DND-41 (cell line): ENCODE data around the gene ACE.
A peak's percentile ranks its signal among the peaks of the same experiment; 100 is the strongest.

Source experiments
- ATAC-seq: fragments of 200-7000 bp; cut with Tn5 transposase; 3 replicates; pipeline ENCODE4 v1.9.1; 2021; ENCODE audit warnings: low read depth; ENCODE audit not compliant: insufficient read depth
- DNase-seq: peaks from one replicate; pipeline ENCODE4 v3.0.0-alpha.2; 2020
- H2AFZ ChIP-seq: 2 replicates; pipeline ENCODE4 v1.6.0; 2012; ENCODE audit warnings: low read depth, low read length
- H3K27ac ChIP-seq: 2 replicates; pipeline ENCODE4 v1.5.1; 2012; ENCODE audit warnings: low read length, inconsistent platforms
- H3K27me3 ChIP-seq: fragments of 200-600 bp; sonication (generic); 2 replicates; pipeline ENCODE4 v1.6.0; 2012; ENCODE audit warnings: low read length, mild to moderate bottlenecking, inconsistent platforms; ENCODE audit not compliant: insufficient read depth, poor library complexity
- H3K36me3 ChIP-seq: 2 replicates; pipeline ENCODE4 v1.5.1; 2012; ENCODE audit warnings: low read length, inconsistent platforms; ENCODE audit not compliant: insufficient read depth
- H3K4me1 ChIP-seq: 2 replicates; pipeline ENCODE4 v1.5.1; 2012; ENCODE audit warnings: mild to moderate bottlenecking, low read length; ENCODE audit not compliant: insufficient read depth
- H3K4me2 ChIP-seq: 2 replicates; pipeline ENCODE4 v1.6.0; 2012; ENCODE audit warnings: mild to moderate bottlenecking, moderate library complexity, low read length, inconsistent platforms; ENCODE audit not compliant: insufficient read depth
- H3K4me3 ChIP-seq, 2 experiments: fragments of 200-600 bp in 1 of 2; shearing (Covaris generic) in 1 of 2; 2 replicates each; pipeline ENCODE4 v1.5.1; 2012 to 2016; ENCODE audit warnings: inconsistent platforms in 2 of 2, low read length in 2 of 2, mild to moderate bottlenecking in 2 of 2, low read depth in 1 of 2, moderate library complexity in 1 of 2
- H3K79me2 ChIP-seq: 2 replicates; pipeline ENCODE4 v1.6.0; 2012; ENCODE audit warnings: low read length, inconsistent platforms; ENCODE audit not compliant: insufficient read depth
- H3K9ac ChIP-seq: 2 replicates; pipeline ENCODE4 v1.6.0; 2012; ENCODE audit warnings: low read depth, mild to moderate bottlenecking, inconsistent platforms, low read length, moderate library complexity
- H3K9me3 ChIP-seq: 2 replicates; pipeline ENCODE4 v1.5.1; 2012; ENCODE audit warnings: low read length, moderate library complexity, mild to moderate bottlenecking, inconsistent platforms; ENCODE audit not compliant: insufficient read depth, severe bottlenecking
- H4K20me1 ChIP-seq: 2 replicates; pipeline ENCODE4 v1.6.0; 2012; ENCODE audit warnings: low read length; ENCODE audit not compliant: insufficient read depth
- EZH2 ChIP-seq: IDR thresholded peaks from 3 replicates; pipeline ENCODE4 v1.6.1; 2012; ENCODE audit warnings: borderline replicate concordance, low read depth, mild to moderate bottlenecking, moderate library complexity, low read length, inconsistent platforms; ENCODE audit not compliant: severe bottlenecking
- TF ChIP-seq, protein P1 (sequence below): IDR thresholded peaks from 2 replicates; pipeline ENCODE4 v1.5.1; 2012; ENCODE audit warnings: borderline replicate concordance, low read length, moderate library complexity, mild to moderate bottlenecking; ENCODE audit not compliant: poor library complexity, severe bottlenecking; ENCODE audit errors: extremely low read depth

Gene ACE

DNA sequence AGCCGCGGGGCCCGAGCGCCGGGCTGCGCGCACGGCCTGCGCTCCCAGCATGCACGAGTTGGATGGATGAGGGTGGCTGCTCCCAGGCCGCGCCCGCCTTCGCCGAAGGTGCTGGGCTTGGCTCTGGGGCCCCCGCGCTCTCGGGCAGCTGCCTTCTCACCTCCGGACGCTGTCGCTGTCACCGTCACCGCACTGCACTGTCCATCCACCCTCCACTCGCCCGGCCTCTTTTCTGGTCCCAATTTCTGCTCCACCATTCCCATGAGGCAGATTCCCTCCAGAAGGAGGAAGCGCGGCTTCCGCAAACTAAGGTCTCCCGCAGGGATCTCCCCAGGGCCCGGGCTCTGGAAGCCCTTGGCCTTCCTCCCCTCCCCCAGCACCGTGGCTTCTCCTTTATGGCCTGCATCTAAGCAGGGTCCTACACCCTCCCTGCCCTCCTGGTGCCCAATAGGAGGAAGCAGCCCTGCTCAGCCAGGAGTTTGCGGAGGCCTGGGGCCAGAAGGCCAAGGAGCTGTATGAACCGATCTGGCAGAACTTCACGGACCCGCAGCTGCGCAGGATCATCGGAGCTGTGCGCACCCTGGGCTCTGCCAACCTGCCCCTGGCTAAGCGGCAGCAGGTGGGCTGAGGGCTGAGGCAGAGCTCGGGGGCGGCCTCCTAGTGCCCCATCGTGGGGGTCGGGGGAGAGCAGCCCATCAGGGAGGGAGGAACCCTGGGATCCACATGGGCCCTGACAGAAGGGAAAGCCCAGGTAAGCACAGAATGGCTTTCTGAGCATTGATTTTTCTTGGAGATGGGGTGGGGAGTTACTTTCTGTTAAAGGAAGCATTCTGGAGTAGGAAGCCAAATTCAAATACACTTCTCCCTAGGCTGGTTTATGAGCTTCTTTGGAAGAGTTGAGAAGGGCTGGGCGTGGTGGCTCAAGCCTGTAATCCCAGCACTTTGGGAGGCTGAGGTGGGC, 899 bp downstream of the ACE start:
- H4K20me1 ChIP-seq: peaks cover 25% of the 10 kb centered on the region
- H3K4me3 ChIP-seq: peak overlapping the region in 1 of 2 experiments; percentile 58; a peak in 2 of 4 replicates
- ATAC-seq: no peak
- H3K9me3 ChIP-seq: no peaks in the 10 kb centered on the region
- H3K4me1 ChIP-seq: peaks cover 21% of the 10 kb centered on the region
- H3K27ac ChIP-seq: no peak overlapping the region
- no peak overlapping the region; the same call in 1 of the 2 replicates for H3K9ac ChIP-seq
- no peak overlapping the region for H2AFZ ChIP-seq
- DNase-seq: no peak
- TF ChIP-seq EZH2: no peak
- TF ChIP-seq, protein P1, sequence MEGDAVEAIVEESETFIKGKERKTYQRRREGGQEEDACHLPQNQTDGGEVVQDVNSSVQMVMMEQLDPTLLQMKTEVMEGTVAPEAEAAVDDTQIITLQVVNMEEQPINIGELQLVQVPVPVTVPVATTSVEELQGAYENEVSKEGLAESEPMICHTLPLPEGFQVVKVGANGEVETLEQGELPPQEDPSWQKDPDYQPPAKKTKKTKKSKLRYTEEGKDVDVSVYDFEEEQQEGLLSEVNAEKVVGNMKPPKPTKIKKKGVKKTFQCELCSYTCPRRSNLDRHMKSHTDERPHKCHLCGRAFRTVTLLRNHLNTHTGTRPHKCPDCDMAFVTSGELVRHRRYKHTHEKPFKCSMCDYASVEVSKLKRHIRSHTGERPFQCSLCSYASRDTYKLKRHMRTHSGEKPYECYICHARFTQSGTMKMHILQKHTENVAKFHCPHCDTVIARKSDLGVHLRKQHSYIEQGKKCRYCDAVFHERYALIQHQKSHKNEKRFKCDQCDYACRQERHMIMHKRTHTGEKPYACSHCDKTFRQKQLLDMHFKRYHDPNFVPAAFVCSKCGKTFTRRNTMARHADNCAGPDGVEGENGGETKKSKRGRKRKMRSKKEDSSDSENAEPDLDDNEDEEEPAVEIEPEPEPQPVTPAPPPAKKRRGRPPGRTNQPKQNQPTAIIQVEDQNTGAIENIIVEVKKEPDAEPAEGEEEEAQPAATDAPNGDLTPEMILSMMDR: no peak
- peak overlapping the region; percentile 89 for H3K4me2 ChIP-seq
- no peaks in the 10 kb centered on the region for H3K36me3 ChIP-seq
- H3K79me2 ChIP-seq: no peaks in the 10 kb centered on the region
- H3K27me3 ChIP-seq: peaks cover 42% of the 10 kb centered on the region

DNA sequence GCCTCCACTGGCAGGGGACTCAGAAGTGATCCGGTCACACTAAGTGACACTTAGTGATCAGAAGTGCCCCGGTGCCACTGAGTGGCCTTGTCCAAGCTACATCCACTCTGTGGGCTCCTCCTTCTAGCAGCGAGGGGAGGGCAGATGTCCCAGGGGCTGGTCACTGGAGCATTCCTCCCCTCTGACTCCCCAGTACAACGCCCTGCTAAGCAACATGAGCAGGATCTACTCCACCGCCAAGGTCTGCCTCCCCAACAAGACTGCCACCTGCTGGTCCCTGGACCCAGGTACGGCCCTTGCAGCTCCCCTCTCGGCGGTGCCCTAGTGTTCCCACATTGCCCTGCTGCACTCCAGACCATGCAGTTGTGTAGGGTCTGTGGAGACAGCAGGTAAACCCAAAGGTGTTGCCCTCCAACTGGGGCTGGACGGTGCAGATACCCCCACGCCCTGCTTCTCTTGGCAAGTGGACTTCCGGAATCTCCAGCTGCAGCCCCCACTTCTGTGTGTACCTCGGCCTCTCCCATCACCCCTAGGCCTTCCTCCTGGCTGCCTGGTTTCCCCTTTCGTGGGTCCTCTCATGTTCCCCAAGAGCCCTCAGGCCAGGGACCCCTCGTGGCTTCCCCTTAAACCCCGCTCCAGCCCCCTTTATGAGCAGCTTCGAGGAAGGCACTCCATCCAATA, 2.1 kb downstream of the ACE start:
- no peaks in the 10 kb centered on the region for H3K79me2 ChIP-seq
- peak; percentile 76 for DNase-seq
- peak; percentile 80 for ATAC-seq
- TF ChIP-seq EZH2: no peak
- TF ChIP-seq, protein P1: peak; percentile 83
- no peaks in the 10 kb centered on the region for H3K9me3 ChIP-seq
- H3K9ac ChIP-seq: no peak overlapping the region
- H4K20me1 ChIP-seq: peaks cover 25% of the 10 kb centered on the region
- H3K27me3 ChIP-seq: peaks cover 42% of the 10 kb centered on the region
- peaks cover 21% of the 10 kb centered on the region for H3K4me1 ChIP-seq
- no peak overlapping the region for H3K4me2 ChIP-seq
- H2AFZ ChIP-seq: no peak overlapping the region
- H3K4me3 ChIP-seq: no peak overlapping the region
- no peak overlapping the region for H3K27ac ChIP-seq
- no peaks in the 10 kb centered on the region for H3K36me3 ChIP-seq

DNA sequence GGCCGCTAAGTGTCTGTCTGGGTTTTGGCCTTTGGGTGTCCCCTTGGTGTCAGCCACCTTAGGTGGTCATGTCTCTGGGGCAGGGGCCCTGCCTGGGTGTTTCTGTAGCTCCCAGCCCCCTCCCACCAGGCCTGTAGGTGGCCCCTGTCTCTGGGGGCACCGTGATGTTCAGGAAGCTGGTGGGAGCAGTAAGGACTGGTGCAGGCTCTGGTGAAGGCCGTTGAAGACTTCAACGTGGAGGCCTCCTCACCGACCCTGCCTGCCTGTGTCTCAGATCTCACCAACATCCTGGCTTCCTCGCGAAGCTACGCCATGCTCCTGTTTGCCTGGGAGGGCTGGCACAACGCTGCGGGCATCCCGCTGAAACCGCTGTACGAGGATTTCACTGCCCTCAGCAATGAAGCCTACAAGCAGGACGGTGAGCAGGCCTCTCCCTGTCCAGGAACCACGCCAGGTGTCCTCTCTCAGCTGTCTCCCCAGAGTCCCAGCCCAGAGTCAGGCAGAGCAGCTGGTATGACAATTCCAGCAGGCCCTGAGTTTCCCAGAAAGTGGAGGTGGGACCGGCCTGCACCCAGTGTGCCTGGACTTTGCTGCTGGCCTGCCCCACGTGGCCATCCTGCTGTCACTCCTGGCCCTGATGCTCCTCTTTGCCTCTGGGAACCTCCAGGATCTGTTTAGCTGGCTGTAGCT, 2.8 kb downstream of the ACE start:
- peaks cover 25% of the 10 kb centered on the region for H4K20me1 ChIP-seq
- no peak overlapping the region for H3K27ac ChIP-seq
- no peak overlapping the region for H3K4me2 ChIP-seq
- H2AFZ ChIP-seq: no peak overlapping the region
- peaks cover 21% of the 10 kb centered on the region for H3K4me1 ChIP-seq
- ATAC-seq (no peak), DNase-seq (no peak)
- no peaks in the 10 kb centered on the region for H3K79me2 ChIP-seq
- no peaks in the 10 kb centered on the region for H3K9me3 ChIP-seq
- H3K36me3 ChIP-seq: no peaks in the 10 kb centered on the region
- TF ChIP-seq EZH2: no peak
- TF ChIP-seq, protein P1: no peak
- no peak overlapping the region for H3K9ac ChIP-seq
- H3K27me3 ChIP-seq: peaks cover 41% of the 10 kb centered on the region
- H3K4me3 ChIP-seq: no peak overlapping the region
